Panc1 (cell line): ENCODE data around the gene HSP90AA1. TPM values are rescaled to one million over a fixed set of nuclear protein-coding genes. Genes with fewer than 3 reads are reported as not detected.
A peak's percentile ranks its signal among the peaks of the same experiment; 100 is the strongest.

Experiments used
- ATAC-seq: fragments of 200-7000 bp; cut with Tn5 transposase; 2 replicates; pipeline ENCODE4 v1.9.1; 2020; ENCODE audit warnings: mild to moderate bottlenecking, moderate library complexity
- BruUV-seq: library from RNA; stranded (reverse); fragments of 400-500 nt; replicated peaks from 2 replicates; lab custom pipeline; 2021; lab: Mats Ljungman, UMichigan
- CTCF ChIA-PET: fragments of 300-600 bp; sonication (Branson Sonifier 250); formaldehyde crosslinking; loops from one replicate; lab custom pipeline; 2022; ENCODE audit warnings: antibody characterized with exemption; lab: Charles Lee
- POLR2A ChIA-PET: fragments of 300-600 bp; sonication (Branson Sonifier 250); formaldehyde crosslinking; loops from one replicate; lab custom pipeline; 2022; ENCODE audit warnings: antibody characterized with exemption; lab: Charles Lee
- DNase-seq: peaks from one replicate; pipeline ENCODE4 v3.0.0-alpha.2; 2010; ENCODE audit warnings: low read depth, low spot score
- H3K27ac ChIP-seq: 2 replicates; pipeline ENCODE4 v1.5.1; 2011; ENCODE audit warnings: mild to moderate bottlenecking, low read length, inconsistent platforms
- H3K27me3 ChIP-seq: fragments of 200-500 bp; sonication (Bioruptor generic); 2 replicates; pipeline ENCODE4 v1.6.0; 2014; ENCODE audit warnings: low read length, inconsistent platforms; ENCODE audit not compliant: control insufficient read depth, insufficient read depth
- H3K36me3 ChIP-seq: fragments of 200-500 bp; sonication (Bioruptor generic); 2 replicates; pipeline ENCODE4 v1.5.1; 2014; ENCODE audit warnings: inconsistent platforms, mild to moderate bottlenecking, low read length, moderate library complexity; ENCODE audit not compliant: control insufficient read depth, insufficient read depth
- H3K4me1 ChIP-seq: 2 replicates; pipeline ENCODE4 v1.5.1; 2011; ENCODE audit warnings: inconsistent platforms, mild to moderate bottlenecking, low read length, moderate library complexity; ENCODE audit not compliant: control insufficient read depth, insufficient read depth
- H3K4me3 ChIP-seq, 2 experiments: 2 replicates each; pipeline ENCODE4 v1.5.1; 2011 to 2012; ENCODE audit warnings: low read depth in 2 of 2, low read length in 2 of 2, mild to moderate bottlenecking in 2 of 2, inconsistent platforms in 1 of 2, moderate library complexity in 1 of 2
- H3K9me3 ChIP-seq: fragments of 200-500 bp; sonication (Bioruptor generic); 2 replicates; pipeline ENCODE4 v1.5.1; 2014; ENCODE audit warnings: low read depth, mild to moderate bottlenecking, inconsistent platforms, low read length, moderate library complexity; ENCODE audit not compliant: control insufficient read depth, insufficient read depth
- POLR2AphosphoS5 ChIP-seq: IDR thresholded peaks from 2 replicates; pipeline ENCODE4 v1.6.1; 2012; ENCODE audit warnings: mild to moderate bottlenecking, low read depth, low read length, moderate library complexity
- SIN3A ChIP-seq: IDR thresholded peaks from 2 replicates; pipeline ENCODE4 v1.6.1; 2012; ENCODE audit warnings: low read depth, mild to moderate bottlenecking, low read length, moderate library complexity, borderline replicate concordance; ENCODE audit not compliant: insufficient read depth
- TCF7L2 ChIP-seq: IDR thresholded peaks from 2 replicates; pipeline ENCODE4 v1.6.1; 2011; ENCODE audit warnings: mild to moderate bottlenecking, low read depth, low read length, inconsistent platforms
- in situ Hi-C: cut with HindIII; loops from 2 replicates; pipeline ENCODE4 v1.10.0; 2016; ENCODE audit warnings: low sequenced_read_pairs, low pct_unique_long_range_greater_than_20kb
- intact Hi-C: fragments of 100-400 bp; cut with micrococcal nuclease; formaldehyde crosslinking; loops from one replicate; pipeline ENCODE4 v1.10.0; 2022; ENCODE audit not compliant: unreplicated experiment
- total RNA-seq: library from RNA; stranded (reverse); gene quantifications from one replicate; pipeline ENCODE4 v1.2.1, GENCODE V29; 2021; ENCODE audit not compliant: unreplicated experiment
- TF ChIP-seq, protein P1 (sequence below), 2 experiments: IDR thresholded peaks; 2 replicates each; pipeline ENCODE4 v1.6.1; 2011 to 2012; ENCODE audit warnings: low read depth in 2 of 2, control low read depth in 1 of 2, low read length in 1 of 2, mild to moderate bottlenecking in 1 of 2, moderate library complexity in 1 of 2; ENCODE audit not compliant: insufficient read depth in 1 of 2
- TF ChIP-seq, protein P2 (sequence below): fragments of 450-650 bp; IDR thresholded peaks from 2 replicates; pipeline ENCODE4 v1.5.1; 2017; ENCODE audit warnings: mild to moderate bottlenecking

The HSP90AA1 gene
- total RNA-seq, 1 experiment from 2014 or later = 383 TPM

DNA sequence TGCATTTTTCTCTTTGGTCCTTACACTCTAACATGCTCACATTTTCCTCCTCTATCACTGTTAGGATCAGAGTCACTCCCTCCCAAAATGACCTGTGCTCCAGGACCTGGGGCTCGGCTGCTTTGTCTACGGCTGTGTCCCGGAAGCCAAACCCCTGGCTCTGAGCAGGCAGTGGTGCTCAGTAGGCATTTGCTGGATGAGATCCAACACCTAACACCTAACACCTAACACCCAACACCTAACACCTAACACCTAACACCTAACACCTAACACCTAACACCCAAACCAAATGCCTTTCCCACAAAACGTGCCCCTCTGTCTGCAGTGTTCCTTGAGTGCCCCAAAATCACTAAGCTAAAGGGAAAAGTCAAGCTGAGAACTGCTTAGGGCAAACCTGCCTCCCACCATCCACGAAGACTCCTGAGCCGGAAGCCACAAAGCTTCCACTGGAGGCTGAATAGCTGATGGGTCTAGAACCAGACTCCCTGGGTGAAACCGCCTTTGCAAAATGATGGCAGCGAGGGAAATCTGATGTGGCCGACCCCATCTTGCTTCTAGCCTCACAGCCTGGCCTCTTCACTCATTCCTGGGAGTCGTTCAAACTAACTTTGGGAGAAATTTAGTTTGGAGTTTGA, 29.2 kb downstream of the HSP90AA1 start:
- DNase-seq (no peak), ATAC-seq (0 out of 2 replicates have a peak, but pooled peaks have one; percentile 50)
- H3K36me3 ChIP-seq = no peaks in the 10 kb centered on the region
- no peak overlapping the region for H3K4me3 ChIP-seq
- no peak for TF ChIP-seq SIN3A
- TF ChIP-seq, protein P1, sequence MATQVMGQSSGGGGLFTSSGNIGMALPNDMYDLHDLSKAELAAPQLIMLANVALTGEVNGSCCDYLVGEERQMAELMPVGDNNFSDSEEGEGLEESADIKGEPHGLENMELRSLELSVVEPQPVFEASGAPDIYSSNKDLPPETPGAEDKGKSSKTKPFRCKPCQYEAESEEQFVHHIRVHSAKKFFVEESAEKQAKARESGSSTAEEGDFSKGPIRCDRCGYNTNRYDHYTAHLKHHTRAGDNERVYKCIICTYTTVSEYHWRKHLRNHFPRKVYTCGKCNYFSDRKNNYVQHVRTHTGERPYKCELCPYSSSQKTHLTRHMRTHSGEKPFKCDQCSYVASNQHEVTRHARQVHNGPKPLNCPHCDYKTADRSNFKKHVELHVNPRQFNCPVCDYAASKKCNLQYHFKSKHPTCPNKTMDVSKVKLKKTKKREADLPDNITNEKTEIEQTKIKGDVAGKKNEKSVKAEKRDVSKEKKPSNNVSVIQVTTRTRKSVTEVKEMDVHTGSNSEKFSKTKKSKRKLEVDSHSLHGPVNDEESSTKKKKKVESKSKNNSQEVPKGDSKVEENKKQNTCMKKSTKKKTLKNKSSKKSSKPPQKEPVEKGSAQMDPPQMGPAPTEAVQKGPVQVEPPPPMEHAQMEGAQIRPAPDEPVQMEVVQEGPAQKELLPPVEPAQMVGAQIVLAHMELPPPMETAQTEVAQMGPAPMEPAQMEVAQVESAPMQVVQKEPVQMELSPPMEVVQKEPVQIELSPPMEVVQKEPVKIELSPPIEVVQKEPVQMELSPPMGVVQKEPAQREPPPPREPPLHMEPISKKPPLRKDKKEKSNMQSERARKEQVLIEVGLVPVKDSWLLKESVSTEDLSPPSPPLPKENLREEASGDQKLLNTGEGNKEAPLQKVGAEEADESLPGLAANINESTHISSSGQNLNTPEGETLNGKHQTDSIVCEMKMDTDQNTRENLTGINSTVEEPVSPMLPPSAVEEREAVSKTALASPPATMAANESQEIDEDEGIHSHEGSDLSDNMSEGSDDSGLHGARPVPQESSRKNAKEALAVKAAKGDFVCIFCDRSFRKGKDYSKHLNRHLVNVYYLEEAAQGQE (IDR thresholded peaks at IDR 0.05; ENCODE audit: insufficient read depth in 1 of 2, low read depth in 2 of 2, low read length in 1 of 2) = no peak
- TF ChIP-seq, protein P2, sequence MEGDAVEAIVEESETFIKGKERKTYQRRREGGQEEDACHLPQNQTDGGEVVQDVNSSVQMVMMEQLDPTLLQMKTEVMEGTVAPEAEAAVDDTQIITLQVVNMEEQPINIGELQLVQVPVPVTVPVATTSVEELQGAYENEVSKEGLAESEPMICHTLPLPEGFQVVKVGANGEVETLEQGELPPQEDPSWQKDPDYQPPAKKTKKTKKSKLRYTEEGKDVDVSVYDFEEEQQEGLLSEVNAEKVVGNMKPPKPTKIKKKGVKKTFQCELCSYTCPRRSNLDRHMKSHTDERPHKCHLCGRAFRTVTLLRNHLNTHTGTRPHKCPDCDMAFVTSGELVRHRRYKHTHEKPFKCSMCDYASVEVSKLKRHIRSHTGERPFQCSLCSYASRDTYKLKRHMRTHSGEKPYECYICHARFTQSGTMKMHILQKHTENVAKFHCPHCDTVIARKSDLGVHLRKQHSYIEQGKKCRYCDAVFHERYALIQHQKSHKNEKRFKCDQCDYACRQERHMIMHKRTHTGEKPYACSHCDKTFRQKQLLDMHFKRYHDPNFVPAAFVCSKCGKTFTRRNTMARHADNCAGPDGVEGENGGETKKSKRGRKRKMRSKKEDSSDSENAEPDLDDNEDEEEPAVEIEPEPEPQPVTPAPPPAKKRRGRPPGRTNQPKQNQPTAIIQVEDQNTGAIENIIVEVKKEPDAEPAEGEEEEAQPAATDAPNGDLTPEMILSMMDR = no peak
- no peak for TF ChIP-seq TCF7L2
- no peak for TF ChIP-seq POLR2AphosphoS5
- intact Hi-C loops = no loop called here
- ChIA-PET POLR2A (no interaction called here), CTCF (no interaction called here)
- no peaks in the 10 kb centered on the region for H3K4me1 ChIP-seq
- BruUV-seq = no TSS peak
- no peaks in the 10 kb centered on the region for H3K27me3 ChIP-seq
- H3K27ac ChIP-seq = no peak overlapping the region
- in situ Hi-C loops = no loop called here
- H3K9me3 ChIP-seq = no peaks in the 10 kb centered on the region

DNA sequence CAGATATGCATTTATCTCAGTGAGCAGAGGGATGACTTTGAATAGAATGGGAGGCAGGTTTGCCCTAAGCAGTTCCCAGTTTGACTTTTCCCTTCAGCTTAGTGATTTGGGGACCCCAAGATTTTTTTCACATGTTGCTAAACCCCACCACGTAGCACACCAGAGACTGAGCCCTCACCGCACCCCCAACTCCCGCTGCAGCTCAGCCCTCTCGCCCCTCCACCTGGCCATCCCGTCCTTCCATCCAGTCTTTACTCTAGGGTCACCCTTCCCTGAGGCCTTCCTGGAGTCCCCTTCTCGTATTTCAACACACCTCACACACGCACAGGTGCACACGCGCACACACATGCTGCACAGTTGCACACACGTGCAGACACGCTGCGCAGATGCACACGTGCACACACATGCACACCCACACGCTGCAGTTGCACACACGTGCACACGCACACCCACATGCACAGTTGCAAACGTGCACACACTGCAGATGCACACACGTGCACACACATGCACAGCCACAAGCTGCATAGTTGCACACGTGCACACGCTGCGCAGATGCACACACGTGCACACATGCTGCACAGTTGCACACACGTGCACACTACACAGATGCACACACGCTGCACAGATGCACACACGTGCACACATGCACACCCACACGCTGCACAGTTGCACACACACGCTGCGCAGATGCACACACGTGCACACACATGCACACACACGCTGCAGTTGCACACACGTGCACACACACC, 30.0 kb downstream of the HSP90AA1 start:
- H3K27ac ChIP-seq = no peak overlapping the region
- no peaks in the 10 kb centered on the region for H3K9me3 ChIP-seq
- no TSS peak for BruUV-seq
- ATAC-seq (no peak), DNase-seq (no peak)
- no peaks in the 10 kb centered on the region for H3K4me1 ChIP-seq
- H3K27me3 ChIP-seq = no peaks in the 10 kb centered on the region
- ChIA-PET POLR2A (no interaction called here), CTCF (no interaction called here)
- in situ Hi-C loops = no loop called here
- H3K36me3 ChIP-seq = no peaks in the 10 kb centered on the region
- H3K4me3 ChIP-seq = no peak overlapping the region
- intact Hi-C loops = no loop called here
- TF ChIP-seq TCF7L2 = no peak
- no peak for TF ChIP-seq SIN3A
